WTC11 (cell line): ENCODE measurements around the gene MBOAT2. TPM values are rescaled to one million over a fixed set of nuclear protein-coding genes. Genes with fewer than 3 reads are reported as not detected.

ENCODE experiments used
- ATAC-seq: fragments of 200-7000 bp; cut with Tn5 transposase; 2 replicates; pipeline ENCODE4 v1.10.0; 2021; ENCODE audit warnings: mild to moderate bottlenecking, moderate library complexity
- CTCF ChIA-PET: fragments of 300-600 bp; sonication (Branson Sonifier 250); formaldehyde crosslinking; loops from one replicate; lab custom pipeline; 2021; ENCODE audit warnings: antibody characterized with exemption; lab: Charles Lee
- POLR2A ChIA-PET: fragments of 350-600 bp; sonication (Branson Sonifier 250); formaldehyde crosslinking; loops from one replicate; lab custom pipeline; 2021; ENCODE audit warnings: antibody characterized with exemption; lab: Charles Lee
- DNase-seq: peaks from one replicate; pipeline ENCODE4 v3.0.0; 2021; ENCODE audit warnings: low spot score
- H3K27ac Mint-ChIP-seq: 2 replicates; pipeline ENCODE4 v1.8.0; 2021; ENCODE audit warnings: mixed read lengths
- H3K27me3 Mint-ChIP-seq: 2 replicates; pipeline ENCODE4 v1.8.0; 2021; ENCODE audit warnings: low read depth, mild to moderate bottlenecking, moderate library complexity, mixed read lengths
- H3K36me3 Mint-ChIP-seq: 2 replicates; pipeline ENCODE4 v1.8.0; 2021; ENCODE audit warnings: mixed read lengths
- H3K4me1 Mint-ChIP-seq: 2 replicates; pipeline ENCODE4 v1.8.0; 2022; ENCODE audit warnings: mixed read lengths
- H3K4me3 Mint-ChIP-seq: 2 replicates; pipeline ENCODE4 v1.8.0; 2021; ENCODE audit warnings: mild to moderate bottlenecking, moderate library complexity, mixed read lengths
- H3K9me3 Mint-ChIP-seq: 2 replicates; pipeline ENCODE4 v1.8.0; 2021; ENCODE audit warnings: mixed read lengths
- CBFB ChIP-seq: sonication (generic); formaldehyde crosslinking; IDR thresholded peaks from 2 replicates; pipeline ENCODE4 v1.8.1; 2022; ENCODE audit warnings: mild to moderate bottlenecking, low read depth, missing genetic modification reagents
- GTF2I ChIP-seq: fragments of 250-450 bp; sonication (Bioruptor Pico); conservative IDR thresholded peaks from 2 replicates; pipeline ENCODE4 v1.4.0; 2021; ENCODE audit warnings: mild to moderate bottlenecking
- JUN ChIP-seq: sonication (generic); formaldehyde crosslinking; IDR thresholded peaks from 2 replicates; pipeline ENCODE4 v1.8.0; 2023; ENCODE audit warnings: mild to moderate bottlenecking, missing genetic modification reagents
- NFYB ChIP-seq: sonication (generic); formaldehyde crosslinking; conservative IDR thresholded peaks from 2 replicates; pipeline ENCODE4 v1.8.0; 2022; ENCODE audit warnings: low read depth, missing genetic modification reagents
- NR1H2 ChIP-seq: sonication (generic); formaldehyde crosslinking; IDR thresholded peaks from 2 replicates; pipeline ENCODE4 v1.9.0; 2021; ENCODE audit warnings: mild to moderate bottlenecking, moderate library complexity, missing genetic modification reagents
- SMAD4 ChIP-seq: sonication (generic); formaldehyde crosslinking; IDR thresholded peaks from 2 replicates; pipeline ENCODE4 v1.8.0; 2022; ENCODE audit warnings: mild to moderate bottlenecking, missing genetic modification reagents
- TCF7 ChIP-seq: sonication (generic); formaldehyde crosslinking; IDR thresholded peaks from 2 replicates; pipeline ENCODE4 v1.8.0; 2022; ENCODE audit warnings: mild to moderate bottlenecking, low read depth, missing genetic modification reagents, moderate library complexity
- ZNF138 ChIP-seq: sonication (generic); formaldehyde crosslinking; conservative IDR thresholded peaks from 2 replicates; pipeline ENCODE4 v1.8.1; 2022; ENCODE audit warnings: mild to moderate bottlenecking, moderate library complexity, missing genetic modification reagents
- ZNF263 ChIP-seq: sonication (generic); formaldehyde crosslinking; IDR thresholded peaks from 2 replicates; pipeline ENCODE4 v1.8.1; 2022; ENCODE audit warnings: low read depth, mild to moderate bottlenecking, moderate library complexity, missing genetic modification reagents
- ZNF423 ChIP-seq: fragments of 250-450 bp; sonication (Bioruptor Pico); IDR thresholded peaks from 2 replicates; pipeline ENCODE4 v2.1.2; 2022; ENCODE audit warnings: mild to moderate bottlenecking, moderate library complexity
- total RNA-seq: library from RNA; stranded (reverse); gene quantifications from 3 replicates; pipeline ENCODE4 v1.2.3, GENCODE V29; 2021
- TF ChIP-seq, protein P1 (sequence below): sonication (generic); formaldehyde crosslinking; IDR thresholded peaks from 2 replicates; pipeline ENCODE4 v1.8.1; 2023; ENCODE audit warnings: mild to moderate bottlenecking, moderate library complexity, missing genetic modification reagents
- TF ChIP-seq, protein P2 (sequence below): sonication (generic); formaldehyde crosslinking; IDR thresholded peaks from 2 replicates; pipeline ENCODE4 v1.8.0; 2023; ENCODE audit warnings: mild to moderate bottlenecking, missing genetic modification reagents
- TF ChIP-seq, protein P3 (sequence below): sonication (generic); formaldehyde crosslinking; IDR thresholded peaks from 2 replicates; pipeline ENCODE4 v1.8.1; 2023; ENCODE audit warnings: mild to moderate bottlenecking, missing genetic modification reagents, moderate library complexity
- TF ChIP-seq, protein P4 (sequence below): sonication (generic); formaldehyde crosslinking; conservative IDR thresholded peaks from 2 replicates; pipeline ENCODE4 v1.8.1; 2023; ENCODE audit warnings: mild to moderate bottlenecking, low read depth, missing genetic modification reagents, moderate library complexity
- TF ChIP-seq, protein P5 (sequence below): sonication (generic); formaldehyde crosslinking; IDR thresholded peaks from 2 replicates; pipeline ENCODE4 v1.8.0; 2022; ENCODE audit warnings: mild to moderate bottlenecking, missing genetic modification reagents
- TF ChIP-seq, protein P6 (sequence below): sonication (generic); formaldehyde crosslinking; IDR thresholded peaks from 2 replicates; pipeline ENCODE4 v1.8.0; 2022; ENCODE audit warnings: mild to moderate bottlenecking, missing genetic modification reagents

MBOAT2 gene
- total RNA-seq, 1 experiment from 2014 or later: 24.7 TPM

DNA sequence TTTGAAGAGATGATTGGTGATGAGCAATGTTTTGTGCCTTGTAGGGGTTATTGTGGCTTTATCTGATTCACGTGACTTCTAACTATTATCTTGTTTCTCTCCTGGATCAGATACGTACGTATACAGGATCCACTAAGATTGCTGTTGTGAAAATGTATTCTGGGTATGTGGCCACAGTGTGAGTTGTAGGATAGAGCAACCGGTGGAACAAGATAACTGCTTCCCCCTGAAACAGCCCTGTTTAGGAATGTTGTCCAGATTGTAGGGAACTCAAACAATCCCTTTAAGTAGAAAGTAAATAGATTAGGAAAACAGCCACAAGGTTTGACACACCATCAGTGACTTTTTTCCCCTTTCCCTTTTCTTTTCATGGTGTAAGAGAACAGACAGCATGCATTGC, 22.3 kb upstream of the MBOAT2 start:
- Mint-ChIP-seq H3K36me3 (no peaks in the 10 kb centered on the region), H3K27ac (no peak overlapping the region), H3K27me3 (no peaks in the 10 kb centered on the region), H3K9me3 (no peaks in the 10 kb centered on the region), H3K4me1 (no peaks in the 10 kb centered on the region), H3K4me3 (no peak overlapping the region)
- ATAC-seq (no peak), DNase-seq (no peak)
- POLR2A ChIA-PET: no interaction called here
- no peak for TF ChIP-seq GTF2I (CRISPR knock-in tag)
- no peak for TF ChIP-seq ZNF263 (CRISPR knock-in tag)
- TF ChIP-seq, protein P1, sequence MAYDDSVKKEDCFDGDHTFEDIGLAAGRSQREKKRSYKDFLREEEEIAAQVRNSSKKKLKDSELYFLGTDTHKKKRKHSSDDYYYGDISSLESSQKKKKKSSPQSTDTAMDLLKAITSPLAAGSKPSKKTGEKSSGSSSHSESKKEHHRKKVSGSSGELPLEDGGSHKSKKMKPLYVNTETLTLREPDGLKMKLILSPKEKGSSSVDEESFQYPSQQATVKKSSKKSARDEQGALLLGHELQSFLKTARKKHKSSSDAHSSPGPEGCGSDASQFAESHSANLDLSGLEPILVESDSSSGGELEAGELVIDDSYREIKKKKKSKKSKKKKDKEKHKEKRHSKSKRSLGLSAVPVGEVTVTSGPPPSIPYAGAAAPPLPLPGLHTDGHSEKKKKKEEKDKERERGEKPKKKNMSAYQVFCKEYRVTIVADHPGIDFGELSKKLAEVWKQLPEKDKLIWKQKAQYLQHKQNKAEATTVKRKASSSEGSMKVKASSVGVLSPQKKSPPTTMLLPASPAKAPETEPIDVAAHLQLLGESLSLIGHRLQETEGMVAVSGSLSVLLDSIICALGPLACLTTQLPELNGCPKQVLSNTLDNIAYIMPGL (CRISPR knock-in tag): no peak
- TF ChIP-seq NFYB (CRISPR knock-in tag): no peak
- TF ChIP-seq, protein P2, sequence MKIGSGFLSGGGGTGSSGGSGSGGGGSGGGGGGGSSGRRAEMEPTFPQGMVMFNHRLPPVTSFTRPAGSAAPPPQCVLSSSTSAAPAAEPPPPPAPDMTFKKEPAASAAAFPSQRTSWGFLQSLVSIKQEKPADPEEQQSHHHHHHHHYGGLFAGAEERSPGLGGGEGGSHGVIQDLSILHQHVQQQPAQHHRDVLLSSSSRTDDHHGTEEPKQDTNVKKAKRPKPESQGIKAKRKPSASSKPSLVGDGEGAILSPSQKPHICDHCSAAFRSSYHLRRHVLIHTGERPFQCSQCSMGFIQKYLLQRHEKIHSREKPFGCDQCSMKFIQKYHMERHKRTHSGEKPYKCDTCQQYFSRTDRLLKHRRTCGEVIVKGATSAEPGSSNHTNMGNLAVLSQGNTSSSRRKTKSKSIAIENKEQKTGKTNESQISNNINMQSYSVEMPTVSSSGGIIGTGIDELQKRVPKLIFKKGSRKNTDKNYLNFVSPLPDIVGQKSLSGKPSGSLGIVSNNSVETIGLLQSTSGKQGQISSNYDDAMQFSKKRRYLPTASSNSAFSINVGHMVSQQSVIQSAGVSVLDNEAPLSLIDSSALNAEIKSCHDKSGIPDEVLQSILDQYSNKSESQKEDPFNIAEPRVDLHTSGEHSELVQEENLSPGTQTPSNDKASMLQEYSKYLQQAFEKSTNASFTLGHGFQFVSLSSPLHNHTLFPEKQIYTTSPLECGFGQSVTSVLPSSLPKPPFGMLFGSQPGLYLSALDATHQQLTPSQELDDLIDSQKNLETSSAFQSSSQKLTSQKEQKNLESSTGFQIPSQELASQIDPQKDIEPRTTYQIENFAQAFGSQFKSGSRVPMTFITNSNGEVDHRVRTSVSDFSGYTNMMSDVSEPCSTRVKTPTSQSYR (CRISPR knock-in tag): no peak
- no peak for TF ChIP-seq NR1H2 (CRISPR knock-in tag)
- CTCF ChIA-PET: no interaction called here

DNA sequence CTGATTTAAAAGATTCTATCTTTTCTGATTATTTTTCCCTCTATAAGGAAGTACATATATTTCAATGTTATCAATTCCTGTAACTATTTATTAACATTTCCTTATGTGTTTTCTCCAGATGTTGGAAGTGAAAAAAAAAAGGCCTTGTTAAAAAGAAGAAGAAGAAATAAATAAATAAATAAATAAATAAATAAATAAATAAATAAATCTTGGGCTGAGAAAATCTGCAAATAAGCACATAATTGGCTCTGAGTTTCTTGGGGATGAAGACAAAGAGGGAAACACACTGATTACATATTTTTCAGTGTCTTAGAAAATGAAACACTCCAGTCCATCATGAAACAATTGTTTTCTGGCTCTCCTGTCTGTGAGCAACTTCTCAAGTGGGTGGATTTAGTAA, 21.1 kb upstream of the MBOAT2 start:
- H3K36me3 Mint-ChIP-seq: no peaks in the 10 kb centered on the region
- ATAC-seq (no peak), DNase-seq (no peak)
- CTCF ChIA-PET: interaction anchor here (0.9 kb wide), 1 partner anchor 86 kb away, joined by 3 read pairs; no protein-coding TSS in a partner anchor
- no peaks in the 10 kb centered on the region for H3K27me3 Mint-ChIP-seq
- H3K4me1 Mint-ChIP-seq: no peaks in the 10 kb centered on the region
- no peak overlapping the region for H3K27ac Mint-ChIP-seq
- TF ChIP-seq SMAD4 (no peak), ZNF423 (no peak), CBFB (CRISPR knock-in tag) (no peak), TCF7 (CRISPR knock-in tag) (no peak), JUN (CRISPR knock-in tag) (no peak), ZNF138 (CRISPR knock-in tag) (no peak)
- TF ChIP-seq, protein P3, sequence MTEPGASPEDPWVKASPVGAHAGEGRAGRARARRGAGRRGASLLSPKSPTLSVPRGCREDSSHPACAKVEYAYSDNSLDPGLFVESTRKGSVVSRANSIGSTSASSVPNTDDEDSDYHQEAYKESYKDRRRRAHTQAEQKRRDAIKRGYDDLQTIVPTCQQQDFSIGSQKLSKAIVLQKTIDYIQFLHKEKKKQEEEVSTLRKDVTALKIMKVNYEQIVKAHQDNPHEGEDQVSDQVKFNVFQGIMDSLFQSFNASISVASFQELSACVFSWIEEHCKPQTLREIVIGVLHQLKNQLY: no peak
- TF ChIP-seq, protein P4, sequence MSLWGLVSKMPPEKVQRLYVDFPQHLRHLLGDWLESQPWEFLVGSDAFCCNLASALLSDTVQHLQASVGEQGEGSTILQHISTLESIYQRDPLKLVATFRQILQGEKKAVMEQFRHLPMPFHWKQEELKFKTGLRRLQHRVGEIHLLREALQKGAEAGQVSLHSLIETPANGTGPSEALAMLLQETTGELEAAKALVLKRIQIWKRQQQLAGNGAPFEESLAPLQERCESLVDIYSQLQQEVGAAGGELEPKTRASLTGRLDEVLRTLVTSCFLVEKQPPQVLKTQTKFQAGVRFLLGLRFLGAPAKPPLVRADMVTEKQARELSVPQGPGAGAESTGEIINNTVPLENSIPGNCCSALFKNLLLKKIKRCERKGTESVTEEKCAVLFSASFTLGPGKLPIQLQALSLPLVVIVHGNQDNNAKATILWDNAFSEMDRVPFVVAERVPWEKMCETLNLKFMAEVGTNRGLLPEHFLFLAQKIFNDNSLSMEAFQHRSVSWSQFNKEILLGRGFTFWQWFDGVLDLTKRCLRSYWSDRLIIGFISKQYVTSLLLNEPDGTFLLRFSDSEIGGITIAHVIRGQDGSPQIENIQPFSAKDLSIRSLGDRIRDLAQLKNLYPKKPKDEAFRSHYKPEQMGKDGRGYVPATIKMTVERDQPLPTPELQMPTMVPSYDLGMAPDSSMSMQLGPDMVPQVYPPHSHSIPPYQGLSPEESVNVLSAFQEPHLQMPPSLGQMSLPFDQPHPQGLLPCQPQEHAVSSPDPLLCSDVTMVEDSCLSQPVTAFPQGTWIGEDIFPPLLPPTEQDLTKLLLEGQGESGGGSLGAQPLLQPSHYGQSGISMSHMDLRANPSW (CRISPR knock-in tag): no peak
- TF ChIP-seq, protein P5, sequence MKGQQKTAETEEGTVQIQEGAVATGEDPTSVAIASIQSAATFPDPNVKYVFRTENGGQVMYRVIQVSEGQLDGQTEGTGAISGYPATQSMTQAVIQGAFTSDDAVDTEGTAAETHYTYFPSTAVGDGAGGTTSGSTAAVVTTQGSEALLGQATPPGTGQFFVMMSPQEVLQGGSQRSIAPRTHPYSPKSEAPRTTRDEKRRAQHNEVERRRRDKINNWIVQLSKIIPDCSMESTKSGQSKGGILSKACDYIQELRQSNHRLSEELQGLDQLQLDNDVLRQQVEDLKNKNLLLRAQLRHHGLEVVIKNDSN (CRISPR knock-in tag): no peak
- TF ChIP-seq, protein P6, sequence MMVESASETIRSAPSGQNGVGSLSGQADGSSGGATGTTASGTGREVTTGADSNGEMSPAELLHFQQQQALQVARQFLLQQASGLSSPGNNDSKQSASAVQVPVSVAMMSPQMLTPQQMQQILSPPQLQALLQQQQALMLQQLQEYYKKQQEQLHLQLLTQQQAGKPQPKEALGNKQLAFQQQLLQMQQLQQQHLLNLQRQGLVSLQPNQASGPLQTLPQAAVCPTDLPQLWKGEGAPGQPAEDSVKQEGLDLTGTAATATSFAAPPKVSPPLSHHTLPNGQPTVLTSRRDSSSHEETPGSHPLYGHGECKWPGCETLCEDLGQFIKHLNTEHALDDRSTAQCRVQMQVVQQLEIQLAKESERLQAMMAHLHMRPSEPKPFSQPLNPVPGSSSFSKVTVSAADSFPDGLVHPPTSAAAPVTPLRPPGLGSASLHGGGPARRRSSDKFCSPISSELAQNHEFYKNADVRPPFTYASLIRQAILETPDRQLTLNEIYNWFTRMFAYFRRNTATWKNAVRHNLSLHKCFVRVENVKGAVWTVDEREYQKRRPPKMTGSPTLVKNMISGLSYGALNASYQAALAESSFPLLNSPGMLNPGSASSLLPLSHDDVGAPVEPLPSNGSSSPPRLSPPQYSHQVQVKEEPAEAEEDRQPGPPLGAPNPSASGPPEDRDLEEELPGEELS (CRISPR knock-in tag): no peak
- no peak overlapping the region for H3K4me3 Mint-ChIP-seq
- POLR2A ChIA-PET: no interaction called here
- H3K9me3 Mint-ChIP-seq: no peaks in the 10 kb centered on the region
